Fibroblast of the aortic adventitia (primary cell): ENCODE measurements around the gene STIM2. TPM values are rescaled to one million over a fixed set of nuclear protein-coding genes. Genes with fewer than 3 reads are reported as not detected.

ENCODE experiments used
- DNase-seq: peaks from one replicate; pipeline ENCODE4 v3.0.0-alpha.2; 2010; ENCODE audit warnings: low read depth
- H3K4me3 ChIP-seq: 2 replicates; pipeline ENCODE4 v1.5.1; 2011; ENCODE audit warnings: low read depth, mild to moderate bottlenecking, control low read depth, low read length, moderate library complexity
- CTCF ChIP-seq: IDR thresholded peaks from 2 replicates; pipeline ENCODE4 v1.5.1; 2011; ENCODE audit warnings: mild to moderate bottlenecking, low read length, control low read depth, inconsistent platforms; ENCODE audit not compliant: insufficient read depth
- total RNA-seq: library from RNA; depleted of rRNA; stranded (reverse); fragments of >200 nt; gene quantifications from 2 replicates; pipeline ENCODE4 v1.2.3, GENCODE V29; 2012; ENCODE audit warnings: low replicate concordance

STIM2 gene
- total RNA-seq, 1 donor = 31.2 TPM

GRCh38 chr4:26942871-26943270 lies 82.2 kb downstream of the STIM2 start:
- no peak overlapping the region for H3K4me3 ChIP-seq

GRCh38 chr4:26943391-26943790 lies 82.8 kb downstream of the STIM2 start:
- no peak for DNase-seq
- no peak for TF ChIP-seq CTCF

More at GRCh38 chr4:26942871-26943270, 82.2 kb downstream of the STIM2 start:
- no peak for DNase-seq
- no peak for TF ChIP-seq CTCF

GRCh38 chr4:26945794-26946193 lies 85.2 kb downstream of the STIM2 start:
- no peak for DNase-seq
- no peak overlapping the region for H3K4me3 ChIP-seq
- no peak for TF ChIP-seq CTCF

More at GRCh38 chr4:26943391-26943790, 82.8 kb downstream of the STIM2 start:
- H3K4me3 ChIP-seq = no peak overlapping the region

DNA sequence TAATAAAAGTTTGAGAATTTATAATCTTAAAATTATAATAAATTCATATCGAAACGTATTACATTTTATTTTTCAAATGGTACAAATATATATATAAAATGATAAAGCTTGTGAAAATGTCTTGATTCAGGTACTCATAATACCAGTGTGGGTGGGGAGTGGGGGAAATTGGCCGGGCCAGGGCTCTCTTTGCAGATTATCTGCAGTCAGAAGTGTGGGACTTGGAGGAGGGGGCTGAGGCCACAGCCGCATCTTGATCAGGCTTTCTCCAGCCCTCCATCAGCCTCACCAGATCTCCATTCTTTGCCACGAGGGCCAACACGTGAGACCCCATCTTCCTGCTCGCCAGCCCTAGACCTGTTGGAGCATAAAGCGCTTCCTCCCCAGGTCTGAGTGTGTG lies 86.7 kb downstream of the STIM2 start:
- TF ChIP-seq CTCF = no peak
- no peak overlapping the region for H3K4me3 ChIP-seq
- no peak for DNase-seq

- DNase-seq = no peak
- no peak overlapping the region for H3K4me3 ChIP-seq
- no peak for TF ChIP-seq CTCF
Observed at GRCh38 chr4:26950446-26950845, 89.8 kb downstream of the STIM2 start.

DNA sequence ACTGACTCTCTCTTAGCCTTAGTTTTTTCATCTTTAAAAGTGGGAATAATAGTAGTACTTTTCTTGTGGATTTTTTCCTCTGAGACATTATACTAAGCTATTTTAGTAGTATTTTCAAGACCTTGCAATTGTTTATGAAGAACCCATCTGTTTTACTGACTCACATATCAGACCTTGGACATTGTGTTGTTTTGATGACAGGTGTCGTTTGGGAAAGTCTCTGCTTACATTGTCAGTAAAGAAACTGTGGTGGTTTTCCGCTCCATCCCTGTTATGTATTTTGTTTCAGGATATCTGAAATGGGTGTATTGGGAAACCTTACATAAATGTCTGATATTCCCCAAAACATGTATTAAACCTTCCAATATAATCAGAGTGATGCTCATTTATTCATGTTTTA lies 92.2 kb downstream of the STIM2 start:
- TF ChIP-seq CTCF = no peak
- no peak for DNase-seq
- H3K4me3 ChIP-seq = no peak overlapping the region

GRCh38 chr4:26953366-26953765 lies 92.7 kb downstream of the STIM2 start:
- H3K4me3 ChIP-seq = no peak overlapping the region
- no peak for DNase-seq
- TF ChIP-seq CTCF = no peak
